HEK293 (cell line): ENCODE data around the gene CYREN.

Experiments
- ZBTB7A ChIP-seq: fragments of 450-650 bp; formaldehyde crosslinking; IDR thresholded peaks from 2 replicates; pipeline ENCODE4 v1.5.1; 2016; ENCODE audit warnings: low read depth, missing biosample characterization, missing genetic modification characterization
- TF ChIP-seq, protein P1 (sequence below): fragments of 450-650 bp; formaldehyde crosslinking; IDR thresholded peaks from 2 replicates; pipeline ENCODE4 v1.5.1; 2016; ENCODE audit warnings: missing biosample characterization, missing genetic modification characterization

DNA sequence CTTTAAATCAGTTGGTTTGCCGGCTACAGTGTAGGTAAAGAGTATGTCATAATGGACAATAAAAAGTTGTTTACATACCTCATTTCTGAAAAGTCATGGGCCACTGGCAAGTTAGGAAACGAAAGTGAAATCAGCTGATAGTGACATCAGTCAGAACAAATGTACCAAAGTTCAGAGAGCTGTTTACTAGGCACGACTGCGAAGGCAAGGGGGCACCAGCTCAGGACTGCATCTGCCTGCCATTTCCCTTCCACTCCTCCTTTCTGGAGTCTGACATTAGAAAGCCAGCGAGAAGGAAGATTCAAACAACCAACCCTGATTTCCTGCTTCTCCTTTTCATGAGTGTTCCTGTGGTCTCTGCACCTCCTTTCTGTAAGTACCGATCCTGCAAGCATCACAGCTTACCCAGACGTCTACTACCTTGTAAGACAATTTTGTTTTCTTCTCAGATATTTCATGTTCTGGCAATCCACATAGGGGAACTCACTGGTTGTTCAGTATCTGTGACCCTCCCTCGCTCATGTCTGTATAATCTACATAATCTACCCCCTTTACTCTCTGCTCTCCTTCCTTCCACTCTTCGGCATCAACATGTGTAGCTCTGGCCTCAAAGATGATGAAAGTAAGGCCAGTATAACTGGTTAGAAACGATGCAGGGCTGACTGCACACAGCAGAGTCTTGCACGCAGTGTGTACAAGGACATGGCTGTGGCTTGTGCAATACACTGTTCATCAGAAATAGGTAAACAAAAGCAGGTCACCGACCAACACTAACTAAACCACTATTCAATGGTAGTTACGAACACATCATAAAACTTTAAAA lies 22.4 kb downstream of the CYREN start, which contains the start of gene TMEM140:
- TF ChIP-seq, protein P1, sequence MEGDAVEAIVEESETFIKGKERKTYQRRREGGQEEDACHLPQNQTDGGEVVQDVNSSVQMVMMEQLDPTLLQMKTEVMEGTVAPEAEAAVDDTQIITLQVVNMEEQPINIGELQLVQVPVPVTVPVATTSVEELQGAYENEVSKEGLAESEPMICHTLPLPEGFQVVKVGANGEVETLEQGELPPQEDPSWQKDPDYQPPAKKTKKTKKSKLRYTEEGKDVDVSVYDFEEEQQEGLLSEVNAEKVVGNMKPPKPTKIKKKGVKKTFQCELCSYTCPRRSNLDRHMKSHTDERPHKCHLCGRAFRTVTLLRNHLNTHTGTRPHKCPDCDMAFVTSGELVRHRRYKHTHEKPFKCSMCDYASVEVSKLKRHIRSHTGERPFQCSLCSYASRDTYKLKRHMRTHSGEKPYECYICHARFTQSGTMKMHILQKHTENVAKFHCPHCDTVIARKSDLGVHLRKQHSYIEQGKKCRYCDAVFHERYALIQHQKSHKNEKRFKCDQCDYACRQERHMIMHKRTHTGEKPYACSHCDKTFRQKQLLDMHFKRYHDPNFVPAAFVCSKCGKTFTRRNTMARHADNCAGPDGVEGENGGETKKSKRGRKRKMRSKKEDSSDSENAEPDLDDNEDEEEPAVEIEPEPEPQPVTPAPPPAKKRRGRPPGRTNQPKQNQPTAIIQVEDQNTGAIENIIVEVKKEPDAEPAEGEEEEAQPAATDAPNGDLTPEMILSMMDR (tag by site-specific recombination), result no peak
- TF ChIP-seq ZBTB7A, result no peak
